Pancreas (tissue), 10 donors: ENCODE data around the gene ZER1. TPM values are rescaled to one million over a fixed set of nuclear protein-coding genes. Genes with fewer than 3 reads are reported as not detected.
"Not testable (repeated sequence)": the region's sequence is repeated elsewhere in the genome, so short reads cannot be mapped to it uniquely, and the experiment has no call there.

Source experiments
- ATAC-seq, 4 donors: fragments of 200-7000 bp; cut with Tn5 transposase; one replicate each; pipeline versions ENCODE4 v1.8.0 to v1.9.1; 2020; ENCODE audit warnings: mild to moderate bottlenecking in 4 of 4, moderate library complexity in 4 of 4
- DNase-seq, 6 donors: peaks; one replicate each; pipeline ENCODE4 v3.0.0-alpha.2; 2020
- FAIRE-seq: peaks from 2 replicates; lab custom pipeline; 2012; peaks lifted over from hg19 to GRCh38; lab: Jason Lieb, UNC
- H3K27ac ChIP-seq, 4 donors: fragments of 200-600 bp; sonication (generic); 1 replicate in 3 of 4; 2 replicates in 1 of 4; pipeline versions ENCODE4 v1.5.0 to v1.8.0; 2020
- H3K27me3 ChIP-seq, 4 donors: fragments of 200-600 bp; one replicate each; pipeline ENCODE4 v1.8.0; 2021
- H3K36me3 ChIP-seq, 3 donors: fragments of 200-600 bp; sonication (generic) in 1 of 3; one replicate each; pipeline versions ENCODE4 v1.5.0 to v1.8.0; 2020 to 2021
- H3K4me1 ChIP-seq, 3 donors: fragments of 200-600 bp; one replicate each; pipeline ENCODE4 v1.8.0; 2021
- H3K4me3 ChIP-seq, 4 donors: fragments of 200-600 bp; sonication (generic) in 2 of 4; one replicate each; pipeline versions ENCODE4 v1.5.0 to v1.8.0; 2020 to 2021
- H3K9me3 ChIP-seq, 4 donors: fragments of 200-600 bp; one replicate each; pipeline ENCODE4 v1.8.0; 2021
- CTCF ChIP-seq, 4 donors: fragments of 200-600 bp; sonication (generic) in 3 of 4; IDR thresholded peaks; one replicate each; pipeline versions ENCODE4 v1.5.0 to v1.8.0; 2021; ENCODE audit warnings: antibody characterized with exemption in 4 of 4
- WGBS, 2 donors: extraction: QIAGEN DNeasy Blood & Tissue Kit; methylation state at CpG; one replicate each; pipeline ENCODE4 v1.1.7; 2013; 5-methylcytosine and 5-hydroxymethylcytosine counted together
- intact Hi-C, 3 donors: fragments of 100-400 bp; cut with DNase I; formaldehyde crosslinking; loops; one replicate each; pipeline versions ENCODE4 v1.11.1 to v1.14.2; 2022
- polyA plus RNA-seq, 2 donors: library from polyadenylated mRNA; stranded (reverse); fragments of 200-250 nt; gene quantifications; one replicate each; pipeline ENCODE4 v1.2.3, GENCODE V29; 2013
- total RNA-seq, 6 donors: library from RNA; stranded (reverse); fragmentation: NEBNext Ultra II Directional in 4 of 6; extraction: Animal tissue kit (Norgen Biotek cat#: 25700) in 4 of 6; gene quantifications; one replicate each; pipeline versions ENCODE4 v1.2.1 to v1.2.4, GENCODE V29; 2021 to 2023
- donor health status: healthy with polysubstance abuse.
- donor health status: DM: no; HTN: no; CAD: no; lungs with moderate emphysema.
- donor health status: DM: no; HTN: no; CAD: no.
- donor health status: control.
- donor health status: control.
- donor health status: Bipolar disorder and iron deficiency.
- donor health status: DM: yes; HTN: yes; CAD: no.
- donor health status: DM: no; HTN: no; CAD: no.
- donor health status: DM: no; HTN: no; CAD: no.
- donor health status: DM: yes; HTN: yes; CAD: no.

The ZER1 gene
- total and polyA plus RNA-seq, 8 donors, result 15.8 to 23.4 (median 17.9) TPM

GRCh38 chr9:128702949-128703615 is 68.6 kb downstream of the ZER1 start:
- Histone ChIP-seq H3K27me3 (no peaks in the 10 kb centered on the region), H3K36me3 (no peaks in the 10 kb centered on the region), H3K27ac (peak overlapping the region; percentile 25 to 71 (median 40)), H3K4me1 (peaks cover 0 to 6% (median 0%) of the 10 kb centered on the region in 3 donors), H3K9me3 (no peaks in the 10 kb centered on the region), H3K4me3 (peak overlapping the region; percentile 57 to 87 (median 71))
- TF ChIP-seq CTCF (IDR thresholded peaks at IDR 0.05), result no peak
- ATAC-seq (peak; percentile 5 to 35 (median 15)), FAIRE-seq (no peak), DNase-seq (peak in 2 of 6 donors; percentile 47 to 79)
- intact Hi-C loops, result no loop called here
- WGBS, 2 donors, result 15 to 21% methylated on average over 38 to 55 of the region's 55 CpGs

GRCh38 chr9:128702445-128702948 is 69.2 kb downstream of the ZER1 start, which contains the start of gene PKN3:
Gene PKN3, plus strand, starts transcription at chr9:128702503. Its CDS starts 413 bp downstream, at chr9:128702916.
- DNase-seq (peak; percentile 81 to 99 (median 88)), FAIRE-seq (no peak), ATAC-seq (peak; percentile 90 to 95 (median 93))
- H3K4me1 ChIP-seq, result peaks cover 0 to 6% (median 0%) of the 10 kb centered on the region in 3 donors
- H3K36me3 ChIP-seq, result no peaks in the 10 kb centered on the region
- peak within 1 kb of the TSS; percentile 57 to 87 (median 71) for H3K4me3 ChIP-seq
- peak within 1 kb of the TSS; percentile 25 to 71 (median 40) for H3K27ac ChIP-seq
- H3K27me3 ChIP-seq, result no peaks in the 10 kb centered on the region
- H3K9me3 ChIP-seq, result no peaks in the 10 kb centered on the region
- intact Hi-C loops, result no loop called here
- 1% methylated on average over 41 to 65 of the region's 65 CpGs for WGBS, 2 donors
- TF ChIP-seq CTCF (IDR thresholded peaks at IDR 0.05), result peak; percentile 88 to 92 (median 90)

DNA sequence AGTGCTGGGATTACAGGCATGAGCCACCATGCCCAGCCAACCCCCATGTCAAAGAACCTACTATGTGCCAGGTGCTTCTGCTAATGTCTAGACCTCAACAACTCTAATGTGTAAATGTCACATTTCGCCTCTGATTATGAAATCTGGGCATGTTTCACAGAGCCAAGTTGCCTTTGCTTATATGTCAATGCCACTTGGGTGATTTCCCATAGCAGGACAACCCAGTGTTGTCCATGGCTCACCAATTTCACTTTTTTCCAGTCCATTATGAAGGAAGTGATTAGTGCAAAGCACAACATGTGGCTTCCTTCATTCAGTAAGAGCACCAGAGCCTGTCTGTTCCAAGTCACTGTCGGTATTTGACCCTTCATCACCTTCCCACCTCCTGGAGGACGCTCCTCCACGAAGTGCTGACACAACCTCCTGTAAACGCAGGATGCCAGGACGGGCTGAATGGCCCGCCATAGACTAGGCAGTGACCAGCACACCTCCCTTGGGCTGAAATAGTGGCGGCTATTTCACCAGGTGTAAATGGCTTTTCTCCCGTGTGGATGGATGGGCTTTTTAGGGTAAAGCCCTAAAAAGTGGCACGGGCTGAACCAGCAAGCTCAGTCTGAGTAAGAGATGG is 70.4 kb downstream of the ZER1 start:
- peaks cover 0 to 6% (median 0%) of the 10 kb centered on the region in 3 donors for H3K4me1 ChIP-seq
- DNase-seq (peak in 2 of 6 donors; percentile 35 to 45), ATAC-seq (peak; percentile 7 to 17 (median 12)), FAIRE-seq (no peak)
- no peak for TF ChIP-seq CTCF (IDR thresholded peaks at IDR 0.05)
- H3K27me3 ChIP-seq, result no peaks in the 10 kb centered on the region
- H3K27ac ChIP-seq, result no peak overlapping the region
- intact Hi-C loops, result no loop called here
- WGBS, 2 donors, result 51 to 67% methylated on average over 10 of the region's 10 CpGs
- no peaks in the 10 kb centered on the region for H3K36me3 ChIP-seq
- H3K9me3 ChIP-seq, result no peaks in the 10 kb centered on the region
- no peak overlapping the region for H3K4me3 ChIP-seq

DNA sequence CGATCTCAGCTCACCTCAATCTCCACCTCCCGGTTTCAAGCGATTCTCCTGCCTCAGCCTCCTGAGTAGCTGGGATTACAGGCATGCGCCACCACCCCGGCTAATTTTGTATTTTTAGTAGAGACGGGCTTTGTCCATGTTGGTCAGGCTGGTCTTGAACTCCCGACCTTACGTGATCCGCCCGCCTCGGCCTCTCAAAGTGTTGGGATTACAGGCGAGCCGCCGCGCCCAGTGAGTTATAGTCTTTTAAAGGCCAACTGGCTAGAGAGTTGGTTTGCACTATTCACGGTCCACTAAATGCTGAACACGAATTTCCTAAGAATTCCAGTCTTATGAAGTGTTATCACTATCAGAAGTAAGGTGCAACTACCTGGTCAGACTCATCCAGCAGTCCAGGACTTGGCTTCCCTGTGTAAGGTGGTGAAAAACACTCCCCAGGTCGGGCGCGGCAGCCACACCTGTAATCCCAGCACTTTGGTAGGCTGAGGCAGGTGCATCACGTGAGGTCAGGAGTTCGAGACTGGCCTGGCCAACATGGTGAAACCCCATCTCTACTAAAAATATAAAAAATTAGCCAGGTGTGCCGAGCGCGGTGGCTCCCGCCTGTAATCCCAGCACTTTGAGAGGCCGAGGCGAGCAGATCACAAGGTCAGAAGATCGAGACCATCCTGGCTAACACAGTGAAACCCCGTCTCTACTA is 72.5 kb downstream of the ZER1 start:
- H3K27ac ChIP-seq, H3K9me3 ChIP-seq, FAIRE-seq, ATAC-seq, H3K4me3 ChIP-seq, H3K27me3 ChIP-seq, intact Hi-C loops, H3K4me1 ChIP-seq: not testable (repeated sequence)
- WGBS, 2 donors, result 95 to 96% methylated on average over 28 to 29 of the region's 30 CpGs
- H3K36me3 ChIP-seq, result peaks cover 0 to 11% (median 3%) of the 10 kb centered on the region in 3 donors
- peak in 2 of 6 donors; percentile 22 to 32 for DNase-seq
